Epithelial cell of proximal tubule (primary cell): ENCODE measurements around the gene SH3GL2. TPM values are rescaled to one million over a fixed set of nuclear protein-coding genes. Genes with fewer than 3 reads are reported as not detected.

Experiments
- DNase-seq: peaks from one replicate; pipeline ENCODE4 v3.0.0-alpha.2; 2011; ENCODE audit warnings: low read depth
- H3K4me3 ChIP-seq: 2 replicates; pipeline ENCODE4 v1.5.1; 2011; ENCODE audit warnings: low read depth, mild to moderate bottlenecking, low read length
- CTCF ChIP-seq: conservative IDR thresholded peaks from 2 replicates; pipeline ENCODE4 v1.5.1; 2012; ENCODE audit warnings: low read depth, mild to moderate bottlenecking, low read length
- total RNA-seq: library from RNA; depleted of rRNA; stranded (reverse); fragments of >200 nt; gene quantifications from 2 replicates; pipeline ENCODE4 v1.2.3, GENCODE V29; 2015

SH3GL2 gene
- total RNA-seq, 1 donor from 2014 or later: 3.4 TPM

GRCh38 chr9:17555362-17556054, 23.4 kb upstream of the SH3GL2 start:
- DNase-seq: no peak
- no peak for TF ChIP-seq CTCF
- no peak overlapping the region for H3K4me3 ChIP-seq

DNA sequence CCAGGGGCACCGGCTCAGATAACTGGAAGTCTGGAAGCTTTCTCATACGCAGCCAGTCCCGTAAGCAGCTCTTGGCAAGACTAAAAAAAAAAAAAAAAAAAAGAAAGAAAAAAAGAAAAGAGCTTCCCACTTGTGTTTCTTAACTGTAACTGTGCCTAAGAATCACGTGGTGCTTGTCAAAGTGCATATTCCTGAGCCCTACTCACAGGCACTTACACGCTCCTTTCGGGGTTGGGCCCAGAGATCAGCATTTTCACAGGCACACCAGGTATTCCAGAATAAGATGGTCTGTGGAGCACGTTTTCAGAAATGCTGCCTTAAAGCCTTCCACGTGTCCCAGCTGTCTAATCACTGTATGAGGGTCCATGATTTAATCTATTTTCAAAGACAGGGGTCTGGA, 22.6 kb upstream of the SH3GL2 start:
- no peak for DNase-seq
- H3K4me3 ChIP-seq: no peak overlapping the region

GRCh38 chr9:17556935-17557334, 21.9 kb upstream of the SH3GL2 start:
- no peak for DNase-seq
- no peak for TF ChIP-seq CTCF
- H3K4me3 ChIP-seq: no peak overlapping the region

More for the DNA sequence above, 22.6 kb upstream of the SH3GL2 start:
- TF ChIP-seq CTCF: no peak

DNA sequence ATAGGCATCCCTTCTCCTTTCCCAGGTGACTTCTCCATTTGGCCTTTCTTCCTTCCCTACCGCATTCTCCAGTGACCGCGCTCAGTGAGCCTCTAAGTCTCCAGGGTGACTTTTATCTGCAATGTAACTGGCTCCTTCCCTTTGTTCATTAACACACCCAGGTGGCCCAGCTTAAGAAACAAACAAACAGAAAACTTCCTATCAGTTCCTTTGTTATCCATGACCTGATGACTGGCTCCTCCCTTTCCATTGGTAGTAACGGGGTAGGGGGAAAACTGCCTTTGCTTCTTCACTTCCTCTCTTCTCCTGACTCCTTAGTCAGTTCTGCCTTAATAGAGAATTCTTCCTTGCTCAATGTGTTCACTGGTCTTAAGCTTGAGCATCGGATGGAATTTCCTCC, 7.0 kb upstream of the SH3GL2 start:
- DNase-seq: no peak
- TF ChIP-seq CTCF: no peak
- H3K4me3 ChIP-seq: no peak overlapping the region

DNA sequence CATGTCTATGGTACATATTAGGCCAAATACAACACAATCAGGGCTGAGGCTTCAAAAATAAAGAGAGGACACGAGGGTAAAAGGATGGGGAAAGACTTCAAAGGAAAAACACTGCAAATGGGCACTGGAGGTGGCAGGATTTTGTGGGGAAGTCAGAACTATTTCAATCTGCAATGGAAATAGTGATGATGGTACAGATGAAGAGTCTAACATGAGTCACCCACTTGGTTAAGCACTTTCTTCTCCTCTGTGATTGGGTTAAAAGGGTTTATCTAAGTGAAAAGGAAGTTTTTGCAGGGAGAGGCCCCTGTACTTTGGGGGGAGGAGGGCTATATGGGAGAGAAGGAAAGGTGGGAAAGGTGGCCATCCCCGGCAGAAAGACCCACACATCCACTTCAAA, 4.5 kb upstream of the SH3GL2 start:
- no peak for TF ChIP-seq CTCF
- H3K4me3 ChIP-seq: no peak overlapping the region
- no peak for DNase-seq

- no peak for DNase-seq
- no peak for TF ChIP-seq CTCF
- H3K4me3 ChIP-seq: peak overlapping the region; percentile 46
Observed at GRCh38 chr9:17578577-17578910, 322 bp upstream of the SH3GL2 start.

- no peak for DNase-seq
- no peak for TF ChIP-seq CTCF
- H3K4me3 ChIP-seq: no peak overlapping the region
Observed at GRCh38 chr9:17580119-17580518, 1.3 kb downstream of the SH3GL2 start.
